ENCODE results near the gene AP1M1.

The AP1M1 gene

DNA sequence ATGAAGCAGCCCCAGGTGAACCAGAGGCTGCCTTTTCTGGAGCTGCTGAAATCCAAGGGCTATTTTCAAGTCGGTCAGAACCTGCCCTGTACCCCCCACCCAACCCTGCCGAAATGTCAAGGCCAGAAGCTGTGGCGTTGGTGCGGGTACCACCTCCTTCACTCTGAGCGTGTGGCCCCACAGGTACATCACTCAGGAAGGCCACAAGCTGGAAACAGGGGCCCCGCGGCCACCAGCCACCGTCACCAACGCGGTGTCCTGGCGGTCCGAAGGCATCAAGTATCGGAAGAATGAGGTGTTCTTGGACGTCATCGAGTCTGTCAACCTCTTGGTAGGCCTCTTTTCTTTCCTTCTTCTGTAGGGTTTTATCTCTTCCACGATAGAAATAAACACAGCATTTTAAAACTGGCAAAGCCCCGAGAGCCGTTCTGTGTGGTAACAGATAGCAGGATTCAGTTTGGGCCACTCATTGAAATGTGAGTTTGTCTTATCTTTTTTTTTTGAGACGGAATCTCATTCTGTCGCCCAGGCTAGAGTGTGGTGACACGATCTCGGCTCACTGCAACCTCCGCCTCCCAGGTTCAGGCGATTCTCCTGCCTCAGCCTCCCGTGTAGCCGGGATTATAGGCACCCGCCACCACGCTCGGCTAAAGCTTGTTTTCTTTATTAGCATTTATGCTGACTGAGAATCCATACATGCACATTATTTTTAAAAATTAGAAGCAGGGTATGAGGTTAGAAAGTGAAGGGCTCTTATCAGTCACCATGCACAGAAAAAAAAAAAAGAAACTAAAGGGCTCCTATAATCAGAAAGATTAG lies 11.3 kb downstream of the AP1M1 start:
- DNase-seq: no peak

DNA sequence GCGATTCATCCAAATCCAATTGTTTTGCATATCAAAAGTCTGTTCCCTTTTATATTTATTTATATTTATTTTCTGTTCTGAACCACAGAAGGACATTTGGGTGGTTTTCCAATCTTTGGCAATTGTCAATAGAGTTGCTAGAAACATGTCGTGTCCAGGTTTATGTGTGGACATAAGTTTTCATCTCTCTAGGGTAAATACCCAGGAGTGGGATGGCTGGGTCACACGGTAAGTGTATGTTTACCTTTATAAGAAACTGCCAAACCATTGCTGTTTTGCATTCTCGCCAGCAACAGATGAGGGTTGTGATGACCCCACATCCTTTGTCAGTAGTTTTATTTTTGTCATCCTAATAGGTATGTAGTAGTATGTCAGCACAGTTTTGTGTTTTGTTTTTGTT lies 12.5 kb downstream of the AP1M1 start:
- no peak for DNase-seq

GRCh38 chr19:16213076-16213475 lies 15.4 kb downstream of the AP1M1 start:
- no peak for DNase-seq

DNA sequence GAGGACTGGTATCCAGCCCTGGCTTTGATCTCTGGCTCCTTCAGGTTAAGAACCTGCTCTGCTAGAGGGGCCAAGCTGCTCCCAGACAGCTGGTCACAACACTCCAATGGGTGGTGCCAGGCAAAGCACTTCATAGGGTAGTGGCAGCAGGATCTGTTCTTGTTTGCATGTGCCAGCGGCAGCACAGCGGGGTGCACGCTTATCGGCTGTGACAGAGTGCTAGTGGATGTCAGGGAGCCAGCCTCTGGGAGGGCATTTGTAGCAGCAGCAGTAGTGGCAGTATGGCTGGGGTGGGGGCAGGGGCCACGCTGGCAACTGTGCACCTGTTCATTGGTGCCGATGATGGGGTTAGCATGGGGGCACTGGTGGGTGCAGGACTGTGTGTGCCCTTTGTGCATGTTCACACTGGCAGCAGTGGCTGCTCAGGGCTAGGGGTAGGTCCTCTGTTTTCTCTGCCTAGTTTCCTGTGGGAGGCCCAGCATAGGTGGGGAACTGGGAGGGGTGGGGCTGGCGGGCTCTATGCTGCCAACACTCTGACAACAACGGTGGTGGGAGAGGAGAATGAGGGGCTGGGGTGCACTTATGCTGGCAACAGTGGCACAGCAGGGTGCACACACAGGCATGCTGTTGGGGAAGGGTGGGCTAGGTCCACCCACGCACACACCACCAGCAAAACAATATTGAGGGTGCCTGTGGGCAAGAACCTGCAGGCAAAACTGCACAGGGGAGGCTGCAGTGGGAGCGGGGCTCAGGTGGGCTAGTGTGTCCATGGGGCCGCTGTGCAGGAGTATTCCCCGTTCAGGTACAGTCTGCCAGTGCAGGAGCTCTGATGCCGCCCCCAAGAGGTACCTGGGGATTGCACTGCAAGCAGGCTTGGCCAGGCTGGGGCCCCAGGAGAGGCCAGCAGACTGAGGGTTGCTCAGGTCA lies 19.3 kb downstream of the AP1M1 start:
- no peak for DNase-seq

DNA sequence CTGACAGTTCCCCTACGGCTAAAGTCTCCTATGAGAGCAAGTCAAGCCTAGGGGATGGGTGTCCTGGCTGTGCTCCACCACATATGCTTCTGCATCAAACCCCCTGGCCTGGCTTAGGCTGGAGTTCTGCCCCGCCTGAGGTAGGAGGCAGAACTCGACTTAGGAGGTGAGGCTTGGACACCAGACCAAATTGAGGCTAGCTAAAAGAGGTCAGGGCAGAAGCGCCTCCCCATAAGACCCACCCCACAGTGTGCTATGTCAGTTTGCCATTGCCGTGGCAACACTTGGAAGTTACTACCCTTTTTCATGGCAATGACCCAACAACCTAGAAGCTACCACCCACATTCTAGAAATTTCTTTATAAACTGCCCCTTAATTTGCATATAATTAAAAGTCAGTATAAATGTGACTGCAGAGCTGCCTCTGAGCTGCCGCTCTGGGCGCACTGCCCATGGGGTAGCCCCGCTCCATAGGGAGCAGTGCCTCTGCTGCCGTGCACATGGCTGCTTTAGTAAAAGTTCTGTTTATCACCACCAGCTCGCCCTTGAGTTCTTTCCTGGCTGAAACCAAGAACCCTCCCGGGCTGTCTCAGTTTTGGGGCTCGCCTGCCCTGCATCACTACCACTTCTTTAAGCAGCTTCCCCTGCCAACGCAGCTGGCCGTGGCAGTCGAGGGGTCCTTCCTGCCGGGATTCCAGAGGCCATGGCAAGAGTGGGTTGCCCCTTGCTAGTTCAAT lies 20.2 kb downstream of the AP1M1 start:
- DNase-seq: no peak

DNA sequence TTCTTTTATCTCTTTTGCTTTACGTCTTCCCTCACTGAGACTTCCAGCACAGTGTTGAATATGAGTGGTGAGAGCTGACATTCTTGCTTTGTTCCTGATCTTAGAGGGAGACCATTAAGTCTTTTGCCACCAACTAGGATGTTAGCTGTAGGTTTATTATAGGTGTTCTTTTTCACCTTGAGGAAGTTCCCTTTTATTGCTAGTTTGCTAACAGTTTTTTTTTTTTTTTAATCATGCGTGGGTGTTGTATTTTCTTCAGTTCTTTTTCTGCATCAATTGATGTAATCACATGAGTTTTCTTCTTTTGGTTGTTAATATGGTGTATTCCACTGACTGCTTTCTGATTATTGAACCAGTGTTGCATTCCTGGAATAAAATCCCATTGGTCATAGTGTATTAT lies 21.1 kb downstream of the AP1M1 start:
- DNase-seq: no peak

DNA sequence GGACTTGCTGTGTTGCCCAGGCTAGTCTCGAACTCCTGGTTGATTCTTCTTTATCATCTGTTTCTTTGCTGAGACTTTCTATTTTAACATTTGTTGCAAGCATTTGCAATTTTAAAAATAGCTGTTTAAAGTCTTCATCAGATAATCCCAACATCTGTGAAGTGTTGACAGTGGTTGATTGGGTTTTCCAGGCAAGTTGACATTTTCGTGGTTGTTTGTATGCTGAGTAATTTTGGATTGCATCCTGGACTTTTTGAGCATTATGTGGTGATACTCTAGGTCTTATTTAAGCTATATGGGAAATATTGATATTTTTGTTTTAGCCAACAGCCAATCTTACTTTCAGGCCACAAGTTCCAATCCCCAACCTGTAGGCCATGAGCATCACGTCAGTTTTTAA lies 25.1 kb downstream of the AP1M1 start:
- no peak for DNase-seq

GRCh38 chr19:16223746-16224145 lies 26.0 kb downstream of the AP1M1 start:
- DNase-seq: no peak

GRCh38 chr19:16224293-16225045 lies 26.8 kb downstream of the AP1M1 start:
- DNase-seq: no peak

DNA sequence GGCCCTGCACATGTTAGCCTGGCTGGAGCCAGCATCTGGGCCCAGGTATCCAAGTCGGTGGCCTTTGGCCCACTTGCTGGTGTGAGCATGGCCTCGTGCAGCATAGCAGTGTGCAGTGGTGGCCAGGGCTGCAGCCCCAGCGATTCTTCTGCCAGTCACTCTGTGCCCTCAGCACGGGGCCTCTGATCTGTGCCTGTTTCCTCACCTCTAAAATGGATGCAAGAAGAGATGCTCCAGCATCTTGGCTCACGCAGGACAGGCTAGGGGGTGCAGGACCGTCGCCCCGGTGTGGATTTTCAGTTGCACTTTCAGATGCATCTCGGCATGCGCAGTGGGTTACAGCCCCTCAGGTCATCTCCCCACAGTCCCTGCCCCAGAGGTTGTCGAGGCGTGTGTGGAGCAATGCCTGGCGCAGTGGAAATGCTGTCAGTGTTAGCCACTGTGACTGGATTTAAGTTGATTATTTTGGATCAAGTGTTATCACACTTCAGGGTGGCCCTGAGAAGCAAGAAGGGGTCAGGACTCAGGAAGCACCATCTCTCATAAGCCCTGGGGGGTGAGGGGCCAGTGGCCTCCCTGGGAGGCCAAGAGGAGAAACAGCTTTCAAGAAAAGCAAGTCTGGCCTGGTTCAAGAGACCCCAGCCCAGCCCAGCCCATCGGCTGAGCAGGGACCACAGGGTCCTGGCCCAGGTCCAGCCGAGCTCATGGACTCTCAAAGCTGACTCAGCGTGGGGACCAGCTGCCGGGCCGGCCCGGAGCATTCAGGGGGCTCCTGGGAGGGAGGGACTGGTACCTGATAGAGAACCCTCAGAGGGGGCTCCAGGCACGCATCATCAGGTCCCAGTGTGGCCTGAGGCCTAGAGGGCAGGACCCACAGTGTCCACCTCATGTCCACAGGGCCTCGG lies 27.8 kb downstream of the AP1M1 start:
- DNase-seq: no peak

DNA sequence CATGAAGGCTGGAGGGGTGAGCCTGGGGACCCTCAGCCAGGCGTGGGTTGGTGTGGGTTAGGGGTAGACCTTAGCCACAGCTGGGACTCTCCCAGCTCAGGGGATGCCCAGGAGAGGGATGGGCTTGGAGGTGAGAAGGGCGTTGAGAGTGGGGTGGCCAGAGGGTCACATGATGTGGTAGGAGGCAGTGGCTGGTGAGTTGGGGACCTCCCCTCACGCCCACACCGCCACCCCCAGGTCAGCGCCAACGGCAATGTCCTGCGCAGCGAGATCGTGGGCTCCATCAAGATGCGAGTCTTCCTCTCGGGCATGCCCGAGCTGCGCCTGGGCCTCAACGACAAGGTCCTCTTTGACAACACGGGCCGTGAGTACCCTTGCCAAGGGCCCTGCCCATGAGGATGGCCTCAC lies 28.5 kb downstream of the AP1M1 start:
- no peak for DNase-seq

DNA sequence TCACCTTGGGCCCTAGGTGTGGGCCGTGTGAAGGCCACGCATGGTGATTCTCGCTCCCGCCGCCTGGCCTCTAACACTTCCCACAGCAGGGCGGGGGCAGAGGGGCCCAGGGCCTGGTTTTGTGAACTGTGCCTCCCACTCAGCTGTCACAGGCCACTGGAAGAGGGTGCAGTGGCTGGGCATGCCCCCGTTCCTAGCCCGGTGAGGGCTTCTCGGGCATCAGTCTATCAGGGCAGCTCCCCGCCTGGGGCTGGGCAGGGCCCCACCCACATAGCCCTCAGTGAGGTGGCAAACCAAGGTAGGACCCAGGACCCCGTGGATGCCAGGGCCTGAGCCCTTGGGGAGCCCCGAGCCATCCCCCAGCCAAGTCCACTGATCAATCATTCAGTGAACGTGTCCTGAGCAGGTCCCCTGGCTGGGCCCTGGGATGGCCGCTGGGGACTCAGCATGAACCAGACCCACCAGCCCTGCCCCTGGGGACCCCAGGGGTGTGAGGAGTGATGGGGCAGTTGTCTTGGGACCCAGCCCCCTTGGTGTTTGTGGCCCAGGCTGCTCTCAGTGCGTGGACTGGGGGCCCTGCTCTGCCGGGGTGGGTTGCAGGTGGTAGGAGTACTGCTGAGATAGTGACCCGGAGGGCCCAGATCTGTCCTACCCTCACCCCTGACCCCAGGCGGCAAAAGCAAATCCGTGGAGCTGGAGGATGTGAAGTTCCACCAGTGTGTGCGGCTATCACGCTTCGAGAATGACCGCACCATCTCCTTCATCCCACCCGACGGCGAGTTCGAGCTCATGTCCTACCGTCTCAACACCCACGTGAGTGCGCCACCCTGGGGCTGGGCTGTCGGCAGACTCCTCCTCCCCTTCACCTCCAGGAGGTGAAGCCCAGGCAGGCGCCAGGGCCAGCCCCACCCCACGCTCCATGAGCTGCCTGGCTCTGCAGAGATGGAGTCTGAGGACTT lies 29.4 kb downstream of the AP1M1 start:
- DNase-seq: no peak

- no peak for DNase-seq
Observed at GRCh38 chr19:16227837-16228636, 30.3 kb downstream of the AP1M1 start.

- DNase-seq: no peak
Observed at GRCh38 chr19:16228637-16229321, 31.1 kb downstream of the AP1M1 start.

DNA sequence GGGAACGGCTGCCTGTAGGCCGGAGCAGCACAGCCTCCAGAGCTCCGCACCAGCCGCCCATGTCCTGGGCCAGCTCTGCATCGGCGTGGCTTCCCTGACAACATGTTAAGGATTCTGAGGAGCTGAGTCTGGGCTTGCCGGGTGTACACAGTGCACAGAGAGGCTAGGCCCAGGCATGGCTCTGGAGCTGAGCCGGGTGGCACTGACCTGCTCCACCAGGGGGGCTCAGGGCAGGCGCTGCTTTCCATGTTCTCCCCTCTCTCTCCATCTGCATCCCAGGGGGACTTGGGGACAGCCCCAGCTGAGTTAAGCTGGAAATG lies 31.6 kb downstream of the AP1M1 start:
- DNase-seq: no peak

DNA sequence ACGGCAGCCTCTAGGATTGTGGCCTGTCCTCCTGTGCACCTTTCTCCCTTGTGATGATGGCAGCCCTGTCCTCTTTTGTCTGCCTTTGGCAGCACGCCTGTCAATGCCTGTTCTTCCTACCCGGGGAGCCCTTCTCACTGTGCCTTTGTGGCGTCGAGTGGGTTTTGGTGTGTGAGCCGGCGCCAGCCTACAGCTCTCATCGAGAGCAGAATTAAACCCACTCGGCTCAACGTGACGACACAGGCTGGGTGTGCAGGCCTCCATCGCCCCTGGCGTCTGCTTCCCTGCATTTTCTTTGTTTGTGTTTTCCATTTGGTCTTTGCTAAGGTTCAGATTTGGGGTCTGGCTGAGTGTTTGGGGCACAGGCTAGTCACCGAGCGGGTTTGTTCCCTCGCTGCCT lies 34.4 kb downstream of the AP1M1 start:
- no peak for DNase-seq

DNA sequence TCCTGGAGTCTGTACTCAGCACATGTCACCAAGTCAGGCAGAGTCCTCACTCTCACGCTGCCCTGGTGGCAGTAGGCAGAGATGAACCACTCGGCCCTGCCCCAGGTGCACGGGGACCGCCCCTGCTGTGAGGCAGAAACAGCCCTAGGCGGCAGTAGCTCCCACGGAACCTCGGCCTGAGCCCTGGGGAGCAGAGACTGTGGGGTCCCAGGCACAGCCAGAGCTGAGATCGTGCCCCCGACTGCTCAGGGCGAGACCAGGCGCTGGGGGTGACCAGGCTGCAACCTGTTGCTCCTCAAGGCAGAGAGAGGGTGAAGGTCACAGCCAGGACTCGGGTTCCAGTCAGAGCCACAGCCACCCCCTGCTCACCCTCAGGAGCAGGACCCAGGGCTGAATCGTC lies 34.9 kb downstream of the AP1M1 start:
- DNase-seq: no peak

GRCh38 chr19:16233081-16233776 lies 35.5 kb downstream of the AP1M1 start:
- no peak for DNase-seq
